H9 (cell line): Measurements from ENCODE around the gene LNP1. TPM values are rescaled to one million over a fixed set of nuclear protein-coding genes. Genes with fewer than 3 reads are reported as not detected.

Experiments
- DNase-seq: peaks from one replicate; pipeline ENCODE4 v3.0.0-alpha.2; 2017
- H2AFZ ChIP-seq: one replicate; pipeline ENCODE4 v1.6.1; 2013; ENCODE audit warnings: mild to moderate bottlenecking, low read length, control low read depth, moderate library complexity
- H2AK5ac ChIP-seq: 2 replicates; pipeline ENCODE4 v1.6.1; 2013; ENCODE audit warnings: low read length, control low read depth, mixed read lengths; ENCODE audit not compliant: insufficient read length
- H2BK120ac ChIP-seq: one replicate; pipeline ENCODE4 v1.6.1; 2013; ENCODE audit warnings: low read depth, mild to moderate bottlenecking, low read length, control low read depth, inconsistent platforms; ENCODE audit not compliant: poor library complexity, severe bottlenecking
- H2BK12ac ChIP-seq: 2 replicates; pipeline ENCODE4 v1.6.1; 2013; ENCODE audit warnings: low read length, control low read depth, mixed read lengths, low read depth; ENCODE audit not compliant: insufficient read length
- H2BK15ac ChIP-seq: 2 replicates; pipeline ENCODE4 v1.6.1; 2013; ENCODE audit warnings: low read depth, low read length, control low read depth
- H2BK20ac ChIP-seq: one replicate; pipeline ENCODE4 v1.6.1; 2013; ENCODE audit warnings: low read depth, mild to moderate bottlenecking, low read length, control low read depth, inconsistent platforms; ENCODE audit not compliant: poor library complexity, severe bottlenecking
- H2BK5ac ChIP-seq: 2 replicates; pipeline ENCODE4 v1.6.1; 2013; ENCODE audit warnings: low read length, control low read depth, mixed read lengths; ENCODE audit not compliant: insufficient read length
- H3K14ac ChIP-seq: 2 replicates; pipeline ENCODE4 v1.6.1; 2013; ENCODE audit warnings: low read length, control low read depth; ENCODE audit not compliant: insufficient read depth
- H3K18ac ChIP-seq: 2 replicates; pipeline ENCODE4 v1.6.1; 2013; ENCODE audit warnings: low read depth, mild to moderate bottlenecking, mixed read lengths, low read length, control low read depth; ENCODE audit not compliant: insufficient read length
- H3K23ac ChIP-seq: 2 replicates; pipeline ENCODE4 v1.6.1; 2013; ENCODE audit warnings: low read length, control low read depth, mixed read lengths, low read depth; ENCODE audit not compliant: insufficient read length
- H3K23me2 ChIP-seq: 2 replicates; pipeline ENCODE4 v1.6.1; 2013; ENCODE audit warnings: low read depth, mild to moderate bottlenecking, mixed read lengths, low read length, control low read depth; ENCODE audit not compliant: insufficient read length, poor library complexity, severe bottlenecking
- H3K27ac ChIP-seq: 2 replicates; pipeline ENCODE4 v1.5.1; 2013; ENCODE audit warnings: low read length, control low read depth, mixed read lengths, low read depth; ENCODE audit not compliant: insufficient read length
- H3K27me3 ChIP-seq: 2 replicates; pipeline ENCODE4 v1.6.1; 2013; ENCODE audit warnings: low read length, control low read depth, inconsistent platforms; ENCODE audit not compliant: insufficient read depth
- H3K4ac ChIP-seq: 2 replicates; pipeline ENCODE4 v1.6.1; 2013; ENCODE audit warnings: low read depth, mild to moderate bottlenecking, control low read depth, inconsistent platforms, low read length, moderate library complexity
- H3K4me1 ChIP-seq: 2 replicates; pipeline ENCODE4 v1.6.1; 2013; ENCODE audit warnings: low read length, control low read depth, inconsistent platforms; ENCODE audit not compliant: insufficient read depth
- H3K4me2 ChIP-seq: 2 replicates; pipeline ENCODE4 v1.6.1; 2013; ENCODE audit warnings: low read length, control low read depth, mixed read lengths; ENCODE audit not compliant: insufficient read length, insufficient read depth
- H3K56ac ChIP-seq: 2 replicates; pipeline ENCODE4 v1.6.1; 2013; ENCODE audit warnings: low read depth, mild to moderate bottlenecking, mixed read lengths, low read length, control low read depth; ENCODE audit not compliant: insufficient read length
- H3K79me1 ChIP-seq: 2 replicates; pipeline ENCODE4 v1.6.1; 2013; ENCODE audit warnings: low read depth, mild to moderate bottlenecking, moderate library complexity, low read length, control low read depth, inconsistent platforms; ENCODE audit not compliant: insufficient read depth, poor library complexity, severe bottlenecking
- H3K79me2 ChIP-seq: 2 replicates; pipeline ENCODE4 v1.6.1; 2013; ENCODE audit warnings: low read length, control low read depth, inconsistent platforms; ENCODE audit not compliant: insufficient read depth
- H3K9ac ChIP-seq: 2 replicates; pipeline ENCODE4 v1.6.1; 2013; ENCODE audit warnings: low read length, control low read depth, mixed read lengths; ENCODE audit not compliant: insufficient read length; ENCODE audit errors: extremely low read depth
- H3K9me3 ChIP-seq: one replicate; pipeline ENCODE4 v1.6.1; 2013; ENCODE audit warnings: low read depth, low read length, inconsistent platforms; ENCODE audit not compliant: control insufficient read depth
- H3T11ph ChIP-seq: one replicate; pipeline ENCODE4 v1.6.1; 2013; ENCODE audit warnings: mild to moderate bottlenecking, low read length, control low read depth, inconsistent platforms
- H4K20me1 ChIP-seq: one replicate; pipeline ENCODE4 v1.6.1; 2013; ENCODE audit not compliant: control insufficient read depth, insufficient read length, insufficient read depth
- H4K5ac ChIP-seq: 2 replicates; pipeline ENCODE4 v1.6.1; 2013; ENCODE audit warnings: low read depth, mild to moderate bottlenecking, mixed read lengths, low read length, control low read depth; ENCODE audit not compliant: insufficient read length
- H4K8ac ChIP-seq: replicated peaks from 2 replicates; pipeline ENCODE4 v1.6.1; 2013; ENCODE audit warnings: low read length, control low read depth, mixed read lengths, low read depth; ENCODE audit not compliant: insufficient read length
- H4K91ac ChIP-seq: 2 replicates; pipeline ENCODE4 v1.6.1; 2013; ENCODE audit warnings: low read depth, mild to moderate bottlenecking, moderate library complexity, mixed read lengths, low read length, control low read depth; ENCODE audit not compliant: insufficient read length
- H3K27ac Mint-ChIP-seq, 3 experiments: 2 replicates in 2 of 3; 3 replicates in 1 of 3; pipeline ENCODE4 v1.8.0; 2020 to 2021; ENCODE audit warnings: mixed read lengths in 3 of 3, mild to moderate bottlenecking in 1 of 3, moderate library complexity in 1 of 3
- H3K27me3 Mint-ChIP-seq: 2 replicates; pipeline ENCODE4 v1.8.0; 2021; ENCODE audit warnings: low read depth, mild to moderate bottlenecking, moderate library complexity, mixed read lengths
- H3K36me3 Mint-ChIP-seq, 3 experiments: 2 replicates in 2 of 3; 3 replicates in 1 of 3; pipeline ENCODE4 v1.8.0; 2020 to 2021; ENCODE audit warnings: low read depth in 3 of 3, mixed read lengths in 3 of 3; ENCODE audit not compliant: insufficient read depth in 1 of 3
- H3K4me1 Mint-ChIP-seq, 2 experiments: 2 replicates each; pipeline ENCODE4 v1.8.0; 2020; ENCODE audit warnings: mixed read lengths in 2 of 2
- H3K4me3 Mint-ChIP-seq, 2 experiments: 2 replicates in 1 of 2; 3 replicates in 1 of 2; pipeline ENCODE4 v1.8.0; 2020 to 2021; ENCODE audit warnings: mild to moderate bottlenecking in 2 of 2, mixed read lengths in 2 of 2, moderate library complexity in 1 of 2
- H3K9me3 Mint-ChIP-seq, 2 experiments: 2 replicates in 1 of 2; 3 replicates in 1 of 2; pipeline ENCODE4 v1.8.0; 2020; ENCODE audit warnings: mild to moderate bottlenecking in 2 of 2, mixed read lengths in 2 of 2, moderate library complexity in 1 of 2
- WGBS: extraction: QIAGEN DNeasy Blood & Tissue Kit; methylation state at CpG from one replicate; pipeline ENCODE4 v1.1.7; 2013; ENCODE audit warnings: missing lambda C conversion rate, low lambda C conversion rate, mixed read lengths; ENCODE audit not compliant: insufficient read length; ENCODE audit errors: extremely low coverage; 5-methylcytosine and 5-hydroxymethylcytosine counted together
- total RNA-seq: library from RNA; stranded (reverse); gene quantifications from 2 replicates; pipeline ENCODE4 v1.2.1, GENCODE V29; 2021
- TF ChIP-seq, protein P1 (sequence below): fragments of 200-600 bp; sonication (generic); conservative IDR thresholded peaks from 3 replicates; pipeline ENCODE4 v1.8.0; 2021; ENCODE audit warnings: antibody characterized with exemption, mild to moderate bottlenecking

The LNP1 gene
- total RNA-seq, 1 experiment from 2014 or later = 4.1 TPM

DNA sequence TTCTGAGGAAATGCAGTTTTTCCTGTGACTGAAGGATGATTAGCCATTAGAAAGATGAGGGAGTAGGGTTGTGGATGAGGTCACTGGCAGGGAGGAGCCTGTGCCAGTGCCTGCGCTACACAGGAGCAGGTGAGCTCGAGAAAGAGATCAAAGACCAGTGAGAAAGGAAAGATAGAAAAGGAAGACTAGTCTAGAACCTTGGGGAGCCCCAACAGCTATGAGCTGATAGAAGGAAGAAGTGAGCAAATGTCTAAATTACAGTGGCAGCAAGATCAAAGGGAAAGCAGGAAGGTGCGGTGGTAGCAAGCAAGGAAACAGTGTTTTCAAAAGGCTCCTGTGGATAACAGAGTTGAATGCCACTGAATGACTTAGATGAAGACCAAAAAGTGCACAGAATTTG lies 39.6 kb downstream of the LNP1 start:
- Histone ChIP-seq H3K18ac (no peak overlapping the region), H2BK12ac (no peak overlapping the region), H3K9me3 (no peaks in the 10 kb centered on the region), H3K4me2 (no peak overlapping the region), H2BK15ac (no peak overlapping the region), H3K4ac (no peak overlapping the region), H2BK120ac (no peak overlapping the region), H4K20me1 (no peaks in the 10 kb centered on the region), H4K91ac (no peak overlapping the region), H3K79me1 (no peaks in the 10 kb centered on the region), H4K8ac (no peak overlapping the region), H3T11ph (no peak overlapping the region), H4K5ac (no peak overlapping the region), H3K23me2 (no peaks in the 10 kb centered on the region), H3K56ac (no peak overlapping the region), H3K14ac (no peak overlapping the region), H3K9ac (no peak overlapping the region), H2BK5ac (no peak overlapping the region), H2AK5ac (no peak overlapping the region), H3K27ac (no peak overlapping the region), H3K23ac (no peak overlapping the region), H2AFZ (no peak overlapping the region), H3K27me3 (no peaks in the 10 kb centered on the region), H3K79me2 (no peaks in the 10 kb centered on the region), H3K4me1 (no peaks in the 10 kb centered on the region), H2BK20ac (no peak overlapping the region)
- H3K9me3 Mint-ChIP-seq = peaks cover 27 to 41% of the 10 kb centered on the region in 2 experiments
- H3K27ac Mint-ChIP-seq = no peak overlapping the region
- no CpG with 5 or more reads among the region's 3 CpGs for WGBS
- TF ChIP-seq, protein P1, sequence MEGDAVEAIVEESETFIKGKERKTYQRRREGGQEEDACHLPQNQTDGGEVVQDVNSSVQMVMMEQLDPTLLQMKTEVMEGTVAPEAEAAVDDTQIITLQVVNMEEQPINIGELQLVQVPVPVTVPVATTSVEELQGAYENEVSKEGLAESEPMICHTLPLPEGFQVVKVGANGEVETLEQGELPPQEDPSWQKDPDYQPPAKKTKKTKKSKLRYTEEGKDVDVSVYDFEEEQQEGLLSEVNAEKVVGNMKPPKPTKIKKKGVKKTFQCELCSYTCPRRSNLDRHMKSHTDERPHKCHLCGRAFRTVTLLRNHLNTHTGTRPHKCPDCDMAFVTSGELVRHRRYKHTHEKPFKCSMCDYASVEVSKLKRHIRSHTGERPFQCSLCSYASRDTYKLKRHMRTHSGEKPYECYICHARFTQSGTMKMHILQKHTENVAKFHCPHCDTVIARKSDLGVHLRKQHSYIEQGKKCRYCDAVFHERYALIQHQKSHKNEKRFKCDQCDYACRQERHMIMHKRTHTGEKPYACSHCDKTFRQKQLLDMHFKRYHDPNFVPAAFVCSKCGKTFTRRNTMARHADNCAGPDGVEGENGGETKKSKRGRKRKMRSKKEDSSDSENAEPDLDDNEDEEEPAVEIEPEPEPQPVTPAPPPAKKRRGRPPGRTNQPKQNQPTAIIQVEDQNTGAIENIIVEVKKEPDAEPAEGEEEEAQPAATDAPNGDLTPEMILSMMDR = no peak
- peaks cover 9% of the 10 kb centered on the region in 2 experiments for H3K4me1 Mint-ChIP-seq
- DNase-seq = no peak
- H3K27me3 Mint-ChIP-seq = no peaks in the 10 kb centered on the region
- no peak overlapping the region for H3K4me3 Mint-ChIP-seq
- peaks cover 28 to 47% (median 37%) of the 10 kb centered on the region in 3 experiments for H3K36me3 Mint-ChIP-seq
